CD4-positive, alpha-beta T cell treated with Interleukin-15 for 4 hours (primary cell): ENCODE measurements around the gene WBP2.

Experiments
- DNase-seq: peaks from one replicate; pipeline ENCODE4 v3.0.0-alpha.2; 2020; ENCODE audit warnings: low spot score

The WBP2 gene

DNA sequence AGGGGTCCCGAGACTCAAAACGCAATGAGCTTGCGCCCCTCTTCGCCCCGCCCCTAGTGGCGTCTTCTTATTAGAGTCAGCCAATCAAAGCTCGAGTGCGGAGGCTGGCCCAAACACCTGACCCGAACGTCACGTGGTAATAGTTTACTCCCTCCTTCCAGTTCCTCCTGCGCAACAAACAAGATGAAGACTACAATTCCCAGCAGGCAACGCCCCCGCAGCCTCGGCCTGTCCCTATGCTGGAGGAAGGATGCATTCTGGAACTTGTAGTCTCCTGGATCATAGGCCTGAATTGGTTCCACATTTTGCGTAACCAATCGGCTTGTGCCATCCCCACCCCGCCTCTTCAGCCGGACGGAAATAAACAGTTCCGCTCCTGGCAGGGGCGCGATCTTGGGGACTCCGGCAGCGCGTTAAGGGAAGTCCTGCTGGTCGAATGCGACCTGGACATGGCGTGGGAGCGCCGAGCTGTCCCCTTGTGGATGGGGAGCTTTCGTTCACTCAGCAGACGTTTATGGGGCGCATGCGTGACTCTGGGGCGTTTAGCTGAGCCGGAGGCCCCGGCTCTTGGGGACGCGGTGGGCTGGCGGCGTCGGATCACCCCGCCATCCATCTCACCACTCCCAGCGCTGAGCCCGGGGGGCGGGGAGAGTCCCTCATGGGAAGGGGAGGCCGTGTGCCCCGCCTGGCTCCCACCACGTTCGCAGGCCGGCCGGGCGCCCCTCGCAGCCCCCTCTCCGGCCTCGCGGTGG, at the start of gene WBP2:
WBP2 (minus strand) TSS at position 26 of the 752 bp plus-strand sequence. CDS start 38 bp downstream, outside the sequence.
- DNase-seq = peak; percentile 99

DNA sequence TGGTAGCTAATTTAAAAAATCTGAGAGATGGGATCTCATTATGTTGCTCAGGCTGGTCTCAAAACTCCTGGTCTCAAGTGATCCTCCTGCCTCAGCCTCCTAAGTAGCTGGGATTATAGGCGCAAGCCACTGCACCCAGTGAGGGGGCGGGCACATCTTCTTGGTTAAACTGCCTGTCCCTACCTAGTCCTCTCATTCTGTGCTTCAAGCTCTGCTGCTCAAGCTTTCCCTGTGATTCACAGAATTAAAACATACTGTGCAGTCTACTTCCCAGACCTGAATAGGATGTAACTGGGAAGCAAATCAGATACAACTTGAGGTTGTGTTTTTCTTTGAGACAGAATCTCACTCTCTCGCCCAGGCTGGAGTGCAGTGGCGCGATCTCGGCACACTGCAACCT, 47.3 kb upstream of the WBP2 start:
- no peak for DNase-seq

DNA sequence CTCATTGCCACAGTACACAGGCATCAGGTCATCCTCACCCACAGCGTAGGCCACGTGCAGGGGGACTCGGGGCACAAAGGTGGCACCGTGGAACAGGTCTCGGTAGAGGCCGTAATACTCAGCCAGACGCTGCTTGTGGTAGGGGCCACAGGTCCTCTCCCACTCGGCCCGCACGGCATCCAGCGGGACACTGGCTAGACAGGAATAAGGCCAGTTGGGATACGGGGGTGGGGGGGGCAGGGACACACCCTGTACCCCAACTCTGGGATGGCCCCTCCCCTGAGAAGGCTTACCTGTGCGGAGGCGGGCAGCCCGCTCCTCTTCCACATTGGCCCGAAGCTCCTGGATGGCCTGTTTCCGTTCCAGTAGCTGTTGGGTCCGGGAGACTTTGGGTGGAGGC, 46.6 kb upstream of the WBP2 start:
- DNase-seq = no peak

DNA sequence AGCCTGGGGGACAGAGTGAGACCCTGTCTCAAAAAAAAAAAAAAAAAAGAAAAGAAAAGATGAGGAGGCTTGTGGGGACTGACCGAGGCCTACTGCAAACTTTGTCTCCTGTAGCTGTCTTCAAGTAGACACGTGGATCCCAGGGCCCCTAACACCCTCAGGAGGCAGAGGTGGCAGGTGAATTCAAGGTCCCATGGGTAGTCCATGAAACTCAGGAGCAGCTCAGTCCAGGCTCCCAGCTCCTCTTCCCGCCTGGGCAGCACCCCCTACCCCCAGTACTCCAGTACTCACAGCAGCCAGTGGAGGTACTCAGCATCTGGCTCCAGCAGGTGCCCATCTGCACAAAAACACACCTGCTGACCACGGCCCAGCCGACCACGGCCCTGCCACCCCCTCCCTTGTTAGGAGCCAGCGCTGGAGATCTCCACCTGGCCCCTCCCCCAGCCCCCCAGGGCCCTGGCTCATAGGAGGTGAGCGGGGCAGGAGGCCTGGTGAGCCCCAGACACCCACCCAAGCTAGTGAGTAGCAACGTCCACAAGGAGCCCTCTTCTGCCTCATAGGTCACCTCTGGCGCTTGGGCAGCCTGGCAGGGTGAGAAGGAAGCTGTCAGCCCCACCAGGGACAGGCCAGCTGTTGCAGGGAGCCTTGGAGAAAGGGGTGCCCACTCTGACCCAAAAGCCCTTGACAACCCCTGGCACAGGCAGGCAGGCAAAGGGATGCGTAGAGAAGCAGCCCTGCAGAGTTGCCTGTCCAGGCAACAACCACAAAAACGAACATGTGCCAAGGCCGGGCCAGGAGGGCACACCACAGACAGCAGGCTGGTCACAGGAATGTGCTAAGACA, 45.8 kb upstream of the WBP2 start:
- DNase-seq = no peak

DNA sequence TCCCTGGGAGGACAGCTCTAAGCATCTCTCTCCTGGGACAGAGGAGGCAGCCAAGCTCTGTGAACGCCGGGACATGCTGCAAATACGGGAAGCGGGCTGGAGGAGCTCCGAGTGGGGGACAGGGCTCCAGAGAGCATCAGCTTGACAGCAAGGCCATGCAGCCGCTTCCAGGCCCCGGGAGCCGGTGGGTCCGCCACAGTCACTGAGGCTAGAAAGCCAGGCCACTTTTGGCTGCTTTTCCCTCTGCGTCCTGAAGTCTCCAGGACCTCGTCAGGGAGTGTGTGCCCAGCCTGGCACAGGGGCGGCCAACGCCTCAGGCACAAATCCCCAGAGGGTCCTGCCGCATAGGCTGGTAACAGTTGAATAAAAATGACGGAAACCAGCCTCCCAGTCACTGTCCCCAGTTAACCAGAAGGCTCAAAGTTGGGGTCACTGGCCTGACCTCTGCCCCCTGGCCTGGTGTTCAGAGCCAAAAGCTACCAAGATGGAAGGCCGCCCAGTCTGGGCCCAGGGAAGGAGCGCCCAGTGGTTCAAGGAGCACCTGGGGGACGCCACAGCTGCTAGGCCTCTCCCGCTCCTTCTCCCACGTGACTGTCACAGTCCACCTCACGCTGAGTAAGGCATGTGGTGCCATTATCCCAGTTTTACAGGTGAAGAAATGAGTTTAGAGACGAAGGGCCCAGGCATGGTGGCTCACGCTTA, 44.8 kb upstream of the WBP2 start:
- no peak for DNase-seq

DNA sequence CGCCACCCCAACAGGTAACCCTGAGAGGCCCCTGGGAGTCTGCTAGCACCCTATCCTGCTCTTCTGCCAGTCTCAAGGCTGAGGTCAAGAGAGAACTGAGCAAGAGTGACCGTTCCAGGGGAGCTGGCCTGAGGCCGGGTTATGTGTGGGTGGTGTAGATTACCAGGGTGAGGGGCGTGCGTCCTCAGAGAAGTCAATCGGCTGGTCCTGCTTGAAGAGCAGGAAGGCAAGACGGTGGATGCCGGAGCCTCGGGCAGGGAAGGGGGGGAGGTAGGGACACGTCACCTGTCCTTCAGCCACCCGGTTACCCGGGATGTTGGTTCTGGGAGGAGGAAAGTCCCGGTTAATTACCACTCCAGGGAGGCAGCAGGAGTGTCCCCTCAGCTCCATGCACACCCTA, 44.2 kb upstream of the WBP2 start:
- no peak for DNase-seq

DNA sequence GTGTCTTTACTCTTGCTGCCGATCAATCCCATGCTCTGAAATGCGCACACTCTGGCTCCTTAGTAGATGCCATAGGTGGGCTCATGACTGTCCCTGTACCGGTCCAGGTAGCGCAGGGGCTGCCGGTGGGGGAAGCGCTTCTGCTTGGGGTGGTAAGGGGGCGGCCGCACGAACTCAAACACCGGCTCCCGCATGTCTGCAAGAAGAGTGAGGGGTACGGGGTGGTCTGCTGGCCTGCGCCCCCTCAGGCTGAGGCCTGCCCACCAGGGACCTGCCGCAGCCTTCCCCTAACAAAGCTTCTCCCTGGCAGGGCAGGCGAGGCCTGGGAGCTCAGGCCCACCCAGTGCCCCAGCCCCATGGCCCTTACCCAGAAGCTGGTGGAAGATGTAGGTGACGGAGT, 43.7 kb upstream of the WBP2 start:
- DNase-seq = no peak

DNA sequence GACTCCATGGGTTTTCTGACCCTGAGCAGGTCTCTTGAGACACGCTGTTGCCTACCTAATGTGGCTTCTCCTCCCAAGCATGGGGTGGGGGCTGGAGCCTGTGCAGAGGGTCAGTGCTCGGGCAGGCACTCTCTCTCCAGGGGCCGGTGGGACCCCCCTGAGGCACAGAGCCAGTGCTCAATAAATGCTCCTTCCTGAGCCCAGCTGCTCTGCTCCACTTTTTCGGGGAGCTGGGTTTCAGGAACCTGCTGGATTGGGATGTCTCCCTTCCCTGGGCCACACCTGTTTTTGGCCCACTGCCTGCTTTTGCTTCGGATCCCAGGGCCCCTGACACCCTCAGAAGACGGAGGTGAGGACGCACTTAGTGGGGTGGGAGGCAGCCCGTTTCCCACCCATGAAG, 42.9 kb upstream of the WBP2 start:
- DNase-seq = no peak

DNA sequence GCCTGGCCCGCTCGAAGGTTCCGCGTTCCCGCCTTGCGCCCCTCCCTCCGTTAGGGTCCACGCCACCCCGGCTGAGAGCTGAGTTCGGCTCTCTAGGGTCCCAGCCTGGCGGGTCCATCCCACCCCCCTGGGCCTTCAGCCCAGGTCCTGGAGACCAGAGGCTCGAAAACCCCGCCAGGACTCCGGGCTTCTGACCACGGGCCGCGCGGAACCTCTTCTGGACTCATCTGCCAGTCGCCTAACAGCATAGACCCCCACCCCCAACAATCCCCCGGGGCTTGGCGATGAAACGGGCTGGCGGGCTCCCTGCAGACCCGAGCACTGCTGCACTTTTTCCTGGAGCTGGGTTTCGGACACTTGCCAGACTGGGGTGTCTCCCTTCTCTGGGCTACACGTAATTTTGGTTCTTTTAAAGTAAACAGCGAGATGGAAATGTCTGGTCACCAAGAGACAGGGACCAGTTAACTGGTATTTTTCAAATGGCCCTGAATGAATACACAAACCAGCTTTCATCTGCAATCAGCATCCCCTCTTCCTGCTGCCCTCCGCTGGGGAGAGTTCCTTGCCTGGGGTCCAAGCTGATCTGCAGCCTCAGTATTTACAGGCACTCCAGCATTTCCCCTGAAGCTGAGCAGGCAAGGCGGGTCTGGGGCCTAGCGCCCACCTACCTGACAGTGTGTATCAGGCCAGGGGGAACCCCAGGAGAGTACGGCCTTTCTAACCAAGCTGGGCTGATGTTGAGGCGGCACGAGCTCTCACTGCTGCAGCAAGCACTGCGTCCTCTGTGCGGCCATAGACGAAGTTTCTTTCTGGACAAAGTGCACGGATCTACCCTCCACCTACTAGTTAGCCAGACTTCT, 42.3 kb upstream of the WBP2 start:
- no peak for DNase-seq

DNA sequence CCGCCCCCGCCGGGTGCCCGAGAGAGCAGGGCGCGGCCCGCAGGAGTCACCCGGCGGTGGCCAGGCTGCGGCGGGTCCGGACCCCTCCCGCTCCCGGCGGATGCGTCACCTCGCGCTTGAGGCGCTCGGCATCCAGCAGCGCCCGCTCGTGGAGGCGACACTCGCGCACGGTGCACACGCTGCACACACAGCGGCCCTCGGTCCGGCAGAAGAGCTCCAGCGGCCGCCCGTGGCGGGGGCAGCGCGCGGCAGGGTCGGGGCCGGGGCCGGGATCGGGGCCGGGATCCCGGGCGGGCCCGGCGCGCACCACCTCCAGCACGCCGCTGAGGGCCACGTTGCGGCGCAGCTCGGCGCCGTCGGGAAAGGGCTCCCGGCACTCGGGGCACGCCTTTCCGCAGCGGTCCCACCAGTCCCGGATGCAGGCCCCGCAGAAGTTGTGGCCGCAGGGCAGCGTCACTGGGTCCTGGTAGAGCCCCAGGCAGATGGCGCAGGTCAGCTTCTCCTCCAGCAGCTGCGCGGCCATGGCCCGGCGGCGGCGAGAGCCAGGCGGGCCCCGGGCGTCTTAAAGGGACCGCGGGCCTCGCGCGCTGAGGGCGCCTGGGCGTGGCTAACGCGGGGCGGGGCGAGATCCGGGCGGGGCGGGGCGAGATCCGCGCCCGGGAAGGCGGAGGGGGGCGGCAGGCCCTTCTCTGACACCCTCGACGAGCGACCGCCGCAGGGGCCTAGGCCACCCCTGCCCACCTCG, 41.5 kb upstream of the WBP2 start, which contains the start of gene TRIM65:
TRIM65 (minus strand) TSS at position 537 of the 745 bp plus-strand sequence; CDS start at position 523, 14 bp downstream.
- peak; percentile 83 for DNase-seq

DNA sequence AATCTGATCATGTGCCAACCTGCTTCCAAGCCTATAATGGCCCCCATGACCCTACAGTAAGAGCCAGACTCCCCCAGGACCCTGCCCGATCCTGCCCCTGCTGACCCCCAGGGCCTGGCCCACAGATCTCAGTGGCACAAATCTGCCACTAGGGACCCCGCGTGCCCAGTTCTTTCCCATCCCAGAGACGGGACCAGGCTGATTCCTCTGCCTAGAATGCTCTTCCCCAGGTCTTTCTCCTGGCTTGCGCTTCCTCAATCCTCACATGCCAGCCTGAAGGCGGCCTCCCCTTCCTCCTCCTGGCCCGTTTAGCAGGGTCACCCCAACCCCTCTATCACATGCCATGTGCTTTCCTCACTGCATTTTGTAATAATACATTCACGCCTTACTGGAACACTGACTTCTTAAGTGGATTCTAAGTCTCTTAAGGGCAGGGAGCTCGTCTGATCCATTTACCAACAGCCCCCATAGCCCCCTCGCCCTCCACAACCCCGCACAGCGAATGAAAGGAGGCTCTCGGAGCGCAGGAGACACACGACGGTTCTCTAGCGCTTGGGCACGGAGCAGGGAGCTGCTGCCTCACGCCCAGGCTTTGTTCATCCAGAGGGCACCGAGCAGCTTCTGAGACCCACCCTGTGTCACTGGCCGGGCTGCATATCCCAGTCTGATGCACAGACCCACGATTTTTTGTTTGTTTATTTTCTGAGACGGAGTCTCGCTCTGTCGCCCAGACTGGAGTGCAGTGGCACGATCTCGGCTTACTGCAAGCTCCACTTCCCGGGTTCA, 40.4 kb upstream of the WBP2 start:
- DNase-seq = no peak

DNA sequence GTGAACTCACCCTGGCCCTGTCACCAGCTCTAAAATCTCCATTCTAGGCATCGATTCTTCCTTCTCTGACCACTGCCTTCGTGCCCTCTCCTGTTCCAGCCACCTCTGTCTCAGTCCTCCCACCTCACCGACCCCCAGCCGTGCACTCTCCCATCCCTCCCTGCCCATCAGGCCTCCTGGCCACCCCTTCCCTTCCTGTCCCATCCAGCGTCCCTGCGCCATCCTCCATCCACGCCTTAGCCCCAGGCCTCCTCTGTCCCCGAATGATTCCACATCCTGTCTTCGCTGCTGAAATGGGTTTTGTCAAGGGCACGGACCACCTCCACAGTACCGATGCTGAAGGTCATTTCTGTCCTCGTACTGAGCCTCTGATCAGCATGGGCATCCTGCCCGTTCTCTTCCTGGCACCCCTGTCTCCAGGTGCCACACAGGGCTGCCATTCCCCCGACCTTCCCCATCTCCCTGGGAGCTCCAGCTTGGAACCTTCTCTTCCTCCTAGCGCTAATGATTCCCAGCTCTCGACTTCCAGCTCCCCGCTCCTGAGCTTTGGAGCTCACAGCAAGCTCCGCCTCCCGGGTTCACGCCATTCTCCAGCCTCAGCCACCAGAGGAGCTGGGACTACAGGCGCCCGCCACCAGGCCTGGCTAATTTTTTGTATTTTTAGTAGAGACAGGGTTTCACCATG, 39.1 kb upstream of the WBP2 start:
- no peak for DNase-seq

DNA sequence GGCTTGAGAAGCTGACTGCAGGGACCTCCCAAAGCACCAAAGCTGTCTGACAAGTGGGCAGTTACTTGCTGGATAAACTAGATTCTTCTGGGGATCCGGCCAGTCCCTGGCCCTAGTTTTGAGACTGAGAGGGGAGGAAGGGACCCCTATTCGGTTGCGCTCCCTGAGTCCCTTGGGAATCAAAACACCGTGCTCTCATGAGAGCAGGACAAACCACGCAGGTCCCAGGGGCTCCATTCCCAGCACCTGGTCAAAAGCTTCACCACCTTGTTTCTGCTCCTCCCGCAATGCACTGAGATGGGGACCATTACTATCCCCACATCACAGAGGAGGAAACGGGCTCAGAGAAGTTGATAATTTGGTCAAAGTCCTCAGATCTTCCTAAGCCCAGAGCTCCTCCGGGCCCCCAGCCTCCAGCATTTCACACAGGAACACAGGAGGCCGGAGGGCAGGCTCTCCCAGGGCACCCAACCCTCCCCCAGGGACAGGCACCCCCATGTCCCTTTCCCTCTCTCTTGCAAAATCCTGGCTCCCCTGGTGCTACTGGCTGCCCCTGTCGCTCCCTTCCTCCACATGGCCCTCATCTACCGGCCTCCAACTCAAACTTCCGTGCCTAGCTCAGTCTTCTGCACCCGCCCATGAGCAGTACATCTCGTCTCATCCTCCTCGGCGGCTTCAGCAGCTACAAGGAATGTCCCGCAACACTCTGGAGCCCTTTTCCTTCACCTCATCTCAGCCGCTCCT, 38.3 kb upstream of the WBP2 start:
- no peak for DNase-seq

DNA sequence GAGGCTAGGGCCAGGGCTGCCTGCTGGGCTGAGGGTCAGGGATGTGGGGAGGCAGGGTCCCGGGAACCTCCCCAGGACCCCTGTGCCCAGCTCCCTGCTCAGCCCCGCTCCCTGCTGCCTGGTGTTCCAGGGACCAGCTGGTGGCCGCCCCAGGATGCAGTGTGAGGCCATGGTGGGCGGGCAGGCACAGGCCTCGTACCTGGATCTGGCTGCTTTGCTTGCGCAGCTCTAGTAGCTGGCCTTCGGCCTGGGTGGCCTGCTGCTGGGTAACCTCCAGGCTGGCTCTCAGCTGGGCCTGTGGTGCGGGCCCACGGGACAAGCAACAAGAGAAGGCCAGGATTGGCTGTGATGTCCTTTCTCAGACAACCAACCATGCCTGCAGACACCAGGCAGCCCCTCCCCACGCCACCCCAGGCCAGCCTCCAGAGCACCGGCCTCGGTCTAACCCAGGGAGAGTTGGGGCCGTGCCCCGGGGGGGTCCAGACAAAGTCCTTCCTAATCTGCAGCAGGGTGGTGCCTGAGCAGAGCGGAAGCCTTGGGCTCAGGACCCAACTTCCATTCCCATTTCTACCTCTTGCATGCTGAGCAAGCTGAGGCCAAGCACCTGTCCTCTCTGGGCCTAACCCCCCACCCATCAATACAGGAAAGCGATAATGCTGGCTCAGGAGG, 37.6 kb upstream of the WBP2 start:
- no peak for DNase-seq

DNA sequence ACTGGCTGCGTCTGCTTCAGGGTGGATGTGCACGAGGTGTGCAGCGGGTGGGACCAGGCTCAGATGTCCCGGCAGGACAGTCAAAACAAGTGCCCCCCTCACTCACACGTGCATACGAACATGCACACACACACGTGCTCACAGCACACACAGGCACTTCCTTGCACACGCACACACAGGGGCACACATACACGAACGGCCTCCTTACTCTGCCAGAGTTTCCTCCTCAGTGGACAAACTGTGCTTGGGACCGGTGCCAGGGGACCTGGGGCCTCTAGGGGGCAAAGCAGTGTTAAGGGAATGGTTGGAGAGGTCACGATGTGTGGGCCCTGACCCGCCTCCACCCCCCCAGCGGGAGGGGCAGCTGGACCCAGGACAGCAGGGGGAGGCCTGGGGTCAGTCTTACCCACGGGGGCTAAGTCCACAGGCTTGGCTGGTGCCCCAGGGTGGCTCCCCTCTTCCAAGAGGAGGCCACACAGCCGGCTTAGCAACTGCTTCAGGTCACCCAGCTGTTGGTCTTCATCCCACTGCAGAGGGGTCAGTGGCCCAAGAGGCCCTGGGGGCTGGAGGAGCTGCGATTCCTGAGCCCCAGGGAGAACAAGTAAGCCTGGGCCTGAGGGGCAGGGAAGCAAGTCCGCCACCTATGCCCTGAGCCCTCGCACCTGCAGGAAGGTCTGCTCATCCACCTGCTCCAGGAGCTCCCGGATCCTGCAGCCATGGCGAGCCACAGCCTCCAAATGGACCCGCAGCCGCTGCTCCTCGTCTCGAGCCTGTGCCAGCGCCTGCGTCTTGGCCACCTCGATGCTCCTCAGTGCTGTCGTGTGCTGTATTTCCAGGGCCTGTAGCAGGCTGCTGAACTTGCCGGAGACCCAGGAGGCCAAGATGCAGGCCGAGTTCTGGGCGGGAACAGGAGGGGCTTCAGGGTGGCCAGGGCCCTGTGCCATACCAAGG, 36.7 kb upstream of the WBP2 start:
- DNase-seq = no peak

DNA sequence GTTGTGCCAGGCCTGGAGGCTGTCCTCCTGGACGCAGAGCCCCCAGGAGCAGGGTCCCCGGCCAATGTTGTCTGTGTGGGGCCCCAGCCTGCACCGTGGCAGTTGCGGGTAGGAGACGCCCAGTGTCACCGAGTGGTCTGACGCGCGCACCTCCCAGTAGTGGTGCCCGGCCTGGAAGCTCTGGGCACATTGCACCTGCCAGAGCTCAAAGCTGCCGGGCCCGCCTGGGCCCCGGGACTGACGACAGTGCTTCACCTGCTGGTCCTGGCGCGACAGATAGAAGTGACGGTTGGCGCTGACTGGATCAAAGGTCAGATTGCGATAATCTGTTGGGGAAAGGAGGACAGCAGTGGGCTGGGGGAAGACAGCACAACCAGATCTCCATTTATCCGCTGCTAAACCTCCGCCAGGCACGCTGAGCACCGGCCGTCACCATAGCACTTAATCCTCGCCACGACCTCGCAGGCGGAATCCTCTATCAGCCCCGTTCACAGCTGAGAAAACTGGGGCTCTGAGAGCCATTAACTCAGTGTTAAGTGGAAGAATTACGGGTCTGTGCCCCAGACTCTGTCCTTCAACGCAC, 36.0 kb upstream of the WBP2 start:
- DNase-seq = no peak

DNA sequence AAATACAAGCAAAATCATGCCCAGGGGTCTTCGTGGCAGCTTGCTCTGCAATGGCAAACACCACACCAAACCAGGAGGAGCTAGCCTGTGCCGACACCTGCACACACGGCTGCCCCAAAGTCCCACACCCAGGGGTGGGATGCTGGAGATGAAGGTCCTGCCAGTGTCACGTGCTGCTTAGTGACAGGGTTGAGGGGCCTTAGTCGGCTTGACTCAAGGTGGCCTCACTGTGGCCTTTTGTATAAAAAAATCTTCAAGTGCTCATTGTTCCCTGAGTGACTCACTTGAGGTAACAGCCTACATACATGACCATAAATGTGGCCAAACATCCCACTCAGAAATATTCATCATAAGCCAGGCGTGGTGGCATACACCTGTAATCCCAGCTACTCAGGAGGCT, 34.3 kb upstream of the WBP2 start:
- no peak for DNase-seq
